Activated naive CD8-positive, alpha-beta T cell treated with anti-CD3 and anti-CD28 coated beads, Interleukin-2, amount 10 ng/mL, durations not matched to agents 7 days and 5 days (primary cell): ENCODE measurements around the gene RIPK3. TPM values are rescaled to one million over a fixed set of nuclear protein-coding genes. Genes with fewer than 3 reads are reported as not detected.
"Not testable (repeated sequence)": the region's sequence is repeated elsewhere in the genome, so short reads cannot be mapped to it uniquely, and the experiment has no call there.

ENCODE experiments used
- ATAC-seq: fragments of 150-1000 bp; cut with Tn5 transposase; one replicate; pipeline ENCODE4 v1.10.0; 2021; ENCODE audit warnings: low read depth, moderate library complexity
- POLR2A ChIA-PET: fragments of 350-600 bp; sonication (Branson Sonifier 250); formaldehyde crosslinking; loops from one replicate; lab custom pipeline; 2021; ENCODE audit warnings: antibody characterized with exemption; lab: Charles Lee
- DNase-seq: peaks from one replicate; pipeline ENCODE4 v3.0.0; 2021
- H3K27ac Mint-ChIP-seq: one replicate; pipeline ENCODE4 v1.8.0; 2022; ENCODE audit warnings: mild to moderate bottlenecking, mixed read lengths
- H3K27me3 Mint-ChIP-seq: one replicate; pipeline ENCODE4 v1.8.0; 2022; ENCODE audit warnings: mild to moderate bottlenecking, moderate library complexity, mixed read lengths
- H3K36me3 Mint-ChIP-seq: one replicate; pipeline ENCODE4 v1.8.0; 2021; ENCODE audit warnings: mild to moderate bottlenecking, mixed read lengths
- H3K4me1 Mint-ChIP-seq: one replicate; pipeline ENCODE4 v1.8.0; 2021; ENCODE audit warnings: mixed read lengths
- H3K4me3 Mint-ChIP-seq: one replicate; pipeline ENCODE4 v1.8.0; 2022; ENCODE audit warnings: mild to moderate bottlenecking, moderate library complexity, mixed read lengths
- H3K9me3 Mint-ChIP-seq: one replicate; pipeline ENCODE4 v1.8.0; 2021; ENCODE audit warnings: mixed read lengths
- total RNA-seq, 2 experiments: library from RNA; stranded (reverse); gene quantifications; one replicate each; pipeline ENCODE4 v1.2.3, GENCODE V29; 2021

RIPK3 gene
- total RNA-seq, 2 experiments from 2014 or later: 41.1 to 43.7 TPM

DNA sequence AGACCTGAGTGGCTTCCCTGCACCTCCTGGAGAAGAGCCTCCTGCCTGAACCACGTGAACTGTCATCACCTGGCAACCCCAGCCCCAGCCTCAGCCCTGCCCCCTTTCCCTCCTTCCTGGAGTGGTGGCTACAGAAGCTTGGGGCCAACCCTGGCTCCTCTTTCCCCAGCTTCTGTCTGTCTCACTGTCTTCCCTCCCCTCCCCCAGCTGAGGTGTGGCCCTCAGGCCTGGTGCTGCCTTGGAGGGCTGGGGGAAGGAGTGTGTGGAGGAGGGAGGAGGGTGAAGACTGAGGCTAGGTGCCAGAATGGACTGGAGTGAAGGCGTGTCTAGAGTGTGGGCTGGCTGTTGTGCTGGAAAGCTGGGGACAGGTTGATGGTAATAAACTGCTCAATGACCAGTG, 37.9 kb upstream of the RIPK3 start:
- peak; percentile 17 for ATAC-seq
- POLR2A ChIA-PET: interaction anchor here (0.6 to 1.3 kb wide), 2 partner anchors 40 to 227 kb away, joined by 3 to 6 read pairs; no protein-coding TSS in a partner anchor
- Mint-ChIP-seq H3K4me3 (no peak overlapping the region), H3K4me1 (peaks cover 5% of the 10 kb centered on the region), H3K9me3 (no peaks in the 10 kb centered on the region), H3K27ac (no peak overlapping the region), H3K36me3 (no peaks in the 10 kb centered on the region), H3K27me3 (peaks cover 3% of the 10 kb centered on the region)
- DNase-seq: no peak

GRCh38 chr14:24377126-24377525, 37.3 kb upstream of the RIPK3 start:
- Mint-ChIP-seq H3K4me1 (peaks cover 5% of the 10 kb centered on the region), H3K4me3 (no peak overlapping the region), H3K36me3 (no peaks in the 10 kb centered on the region), H3K9me3 (no peaks in the 10 kb centered on the region), H3K27me3 (peaks cover 9% of the 10 kb centered on the region), H3K27ac (no peak overlapping the region)
- no peak for DNase-seq
- ATAC-seq: no peak
- POLR2A ChIA-PET: interaction anchor here (0.6 to 1.3 kb wide), 2 partner anchors 40 to 226 kb away, joined by 3 to 6 read pairs; no protein-coding TSS in a partner anchor

DNA sequence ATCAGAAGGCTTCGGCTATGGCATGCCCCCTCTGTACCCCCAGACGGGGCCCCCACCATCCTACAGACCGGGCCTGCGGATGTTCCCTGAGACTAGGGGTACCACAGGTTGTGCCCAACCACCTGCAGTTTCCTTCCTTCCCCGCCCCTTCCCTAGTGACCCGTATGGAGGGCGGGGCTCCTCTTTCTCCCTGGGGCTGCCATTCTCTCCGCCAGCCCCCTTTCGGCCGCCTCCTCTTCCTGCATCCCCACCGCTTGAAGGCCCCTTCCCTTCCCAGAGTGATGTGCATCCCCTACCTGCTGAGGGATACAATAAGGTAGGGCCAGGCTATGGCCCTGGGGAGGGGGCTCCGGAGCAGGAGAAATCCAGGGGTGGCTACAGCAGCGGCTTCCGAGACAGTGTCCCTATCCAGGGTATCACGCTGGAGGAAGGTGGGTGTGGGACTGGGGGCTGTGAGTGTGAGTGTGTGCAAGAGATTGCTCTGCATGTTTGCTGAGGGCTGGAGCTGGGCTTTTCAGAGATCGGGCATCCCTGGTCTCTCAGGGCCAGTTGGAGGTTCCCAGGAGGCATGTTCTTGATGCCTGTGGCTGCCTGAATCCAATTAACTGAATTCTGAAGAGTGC, 36.8 kb upstream of the RIPK3 start:
- H3K27ac Mint-ChIP-seq: no peak overlapping the region
- DNase-seq (no peak), ATAC-seq (no peak)
- POLR2A ChIA-PET: interaction anchor here (1.3 kb wide), 1 partner anchor 39 kb away, joined by 3 read pairs; no protein-coding TSS in a partner anchor
- no peaks in the 10 kb centered on the region for H3K9me3 Mint-ChIP-seq
- H3K4me3 Mint-ChIP-seq: no peak overlapping the region
- H3K27me3 Mint-ChIP-seq: peaks cover 12% of the 10 kb centered on the region
- no peaks in the 10 kb centered on the region for H3K36me3 Mint-ChIP-seq
- H3K4me1 Mint-ChIP-seq: peaks cover 5% of the 10 kb centered on the region

DNA sequence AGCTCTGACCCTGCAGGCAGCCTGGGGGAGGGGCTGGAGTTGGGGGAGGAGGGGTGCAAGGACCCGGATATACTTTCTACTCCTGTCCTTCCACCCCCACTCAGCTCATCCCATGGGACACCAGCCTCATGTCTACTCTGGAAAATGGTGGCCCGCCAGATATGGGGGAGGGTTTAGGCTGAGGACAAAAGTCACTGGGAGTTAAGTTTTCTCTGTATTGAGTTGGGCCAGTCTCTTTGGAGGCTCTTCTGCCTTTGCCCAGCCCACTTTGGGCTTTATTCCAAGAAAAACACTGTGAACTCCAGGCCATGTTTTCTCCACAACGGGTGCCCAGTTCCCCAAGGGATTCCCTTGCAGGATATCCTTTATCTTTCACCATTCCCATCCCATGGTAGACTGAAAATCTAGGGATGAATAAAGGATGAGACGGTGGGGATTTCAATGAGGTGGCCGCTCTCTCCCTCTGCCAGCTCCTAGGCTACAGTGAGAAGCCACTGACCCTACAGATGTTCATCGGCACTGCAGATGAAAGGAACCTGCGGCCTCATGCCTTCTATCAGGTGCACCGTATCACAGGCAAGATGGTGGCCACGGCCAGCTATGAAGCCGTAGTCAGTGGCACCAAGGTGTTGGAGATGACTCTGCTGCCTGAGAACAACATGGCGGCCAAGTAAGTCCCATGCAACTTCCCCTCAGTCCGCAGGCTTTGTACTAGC, 33.1 kb upstream of the RIPK3 start:
- ATAC-seq (no peak), DNase-seq (no peak)
- no peaks in the 10 kb centered on the region for H3K9me3 Mint-ChIP-seq
- POLR2A ChIA-PET: no interaction called here
- no peak overlapping the region for H3K27ac Mint-ChIP-seq
- H3K4me3 Mint-ChIP-seq: no peak overlapping the region
- H3K36me3 Mint-ChIP-seq: no peaks in the 10 kb centered on the region
- H3K27me3 Mint-ChIP-seq: peaks cover 26% of the 10 kb centered on the region
- H3K4me1 Mint-ChIP-seq: peaks cover 7% of the 10 kb centered on the region

GRCh38 chr14:24371605-24372004, 31.8 kb upstream of the RIPK3 start:
- not testable (repeated sequence) for H3K27ac Mint-ChIP-seq, ATAC-seq, H3K9me3 Mint-ChIP-seq, H3K36me3 Mint-ChIP-seq, DNase-seq, H3K4me3 Mint-ChIP-seq
- POLR2A ChIA-PET: interaction anchor here (1.2 to 2.2 kb wide), 2 partner anchors 9 to 58 kb away, joined by 3 to 6 read pairs; partner anchors contain the start of genes CBLN3 and KHNYN
- H3K4me1 Mint-ChIP-seq: peaks cover 13% of the 10 kb centered on the region
- peaks cover 38% of the 10 kb centered on the region for H3K27me3 Mint-ChIP-seq

DNA sequence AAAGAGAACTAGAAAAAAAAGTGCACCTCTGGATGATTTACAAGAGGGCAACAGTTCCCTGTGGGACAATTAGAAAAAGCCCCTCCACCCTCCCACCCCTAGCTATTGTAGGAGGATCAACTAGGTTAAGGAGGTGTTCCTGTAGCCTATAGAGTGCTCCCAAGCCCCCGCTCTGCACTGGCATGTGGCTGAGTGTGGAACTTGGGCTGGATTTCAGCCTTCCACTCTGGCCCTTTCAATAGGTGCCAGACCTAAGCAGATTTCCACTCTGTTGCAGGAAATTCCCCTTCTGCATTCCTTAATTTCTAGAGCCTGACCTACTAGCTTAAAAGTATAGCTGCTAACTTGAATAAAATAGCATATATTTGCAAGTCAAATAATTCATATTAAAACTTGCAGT, 31.0 kb upstream of the RIPK3 start:
- POLR2A ChIA-PET: interaction anchor here (1.2 to 2.2 kb wide), 2 partner anchors 10 to 59 kb away, joined by 3 to 6 read pairs; partner anchors contain the start of genes CBLN3 and KHNYN
- Mint-ChIP-seq H3K36me3 (peaks cover 2% of the 10 kb centered on the region), H3K27me3 (peaks cover 41% of the 10 kb centered on the region), H3K9me3 (no peaks in the 10 kb centered on the region), H3K4me1 (peaks cover 18% of the 10 kb centered on the region), H3K27ac (no peak overlapping the region), H3K4me3 (no peak overlapping the region)
- ATAC-seq (no peak), DNase-seq (no peak)

GRCh38 chr14:24369907-24370687, 30.3 kb upstream of the RIPK3 start:
- Mint-ChIP-seq H3K4me3 (no peak overlapping the region), H3K9me3 (no peaks in the 10 kb centered on the region), H3K27me3 (peaks cover 48% of the 10 kb centered on the region), H3K4me1 (peaks cover 23% of the 10 kb centered on the region), H3K27ac (no peak overlapping the region), H3K36me3 (peaks cover 2% of the 10 kb centered on the region)
- POLR2A ChIA-PET: interaction anchor here (0.6 to 2.2 kb wide), 2 partner anchors 16 to 60 kb away, joined by 5 to 6 read pairs; partner anchors contain the start of genes CBLN3 and KHNYN
- no peak for DNase-seq
- ATAC-seq: no peak

DNA sequence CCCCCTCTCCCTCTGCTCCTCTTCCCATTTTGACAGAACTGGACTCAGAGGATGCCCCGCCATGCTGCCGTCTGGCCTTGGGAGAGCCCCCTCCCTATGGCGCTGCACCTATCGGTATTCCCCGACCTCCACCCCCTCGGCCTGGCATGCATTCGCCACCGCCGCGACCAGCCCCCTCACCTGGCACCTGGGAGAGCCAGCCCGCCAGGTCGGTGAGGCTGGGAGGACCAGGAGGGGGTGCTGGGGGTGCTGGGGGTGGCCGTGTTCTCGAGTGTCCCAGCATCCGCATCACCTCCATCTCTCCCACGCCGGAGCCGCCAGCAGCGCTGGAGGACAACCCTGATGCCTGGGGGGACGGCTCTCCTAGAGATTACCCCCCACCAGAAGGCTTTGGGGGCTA, 29.7 kb upstream of the RIPK3 start:
- POLR2A ChIA-PET: interaction anchor here (0.6 to 2.2 kb wide), 2 partner anchors 15 to 61 kb away, joined by 5 to 6 read pairs; partner anchors contain the start of genes CBLN3 and KHNYN
- peaks cover 50% of the 10 kb centered on the region for H3K27me3 Mint-ChIP-seq
- peaks cover 23% of the 10 kb centered on the region for H3K4me1 Mint-ChIP-seq
- H3K27ac Mint-ChIP-seq: no peak overlapping the region
- DNase-seq (no peak), ATAC-seq (no peak)
- H3K4me3 Mint-ChIP-seq: peak overlapping the region; percentile 23
- H3K9me3 Mint-ChIP-seq: no peaks in the 10 kb centered on the region
- H3K36me3 Mint-ChIP-seq: peaks cover 2% of the 10 kb centered on the region

GRCh38 chr14:24368562-24369252, 28.9 kb upstream of the RIPK3 start:
- Mint-ChIP-seq H3K4me1 (peaks cover 23% of the 10 kb centered on the region), H3K9me3 (no peaks in the 10 kb centered on the region), H3K4me3 (peak overlapping the region; percentile 37), H3K36me3 (peaks cover 2% of the 10 kb centered on the region), H3K27ac (no peak overlapping the region), H3K27me3 (peaks cover 50% of the 10 kb centered on the region)
- ATAC-seq (no peak), DNase-seq (peak; percentile 36)
- POLR2A ChIA-PET: no interaction called here

DNA sequence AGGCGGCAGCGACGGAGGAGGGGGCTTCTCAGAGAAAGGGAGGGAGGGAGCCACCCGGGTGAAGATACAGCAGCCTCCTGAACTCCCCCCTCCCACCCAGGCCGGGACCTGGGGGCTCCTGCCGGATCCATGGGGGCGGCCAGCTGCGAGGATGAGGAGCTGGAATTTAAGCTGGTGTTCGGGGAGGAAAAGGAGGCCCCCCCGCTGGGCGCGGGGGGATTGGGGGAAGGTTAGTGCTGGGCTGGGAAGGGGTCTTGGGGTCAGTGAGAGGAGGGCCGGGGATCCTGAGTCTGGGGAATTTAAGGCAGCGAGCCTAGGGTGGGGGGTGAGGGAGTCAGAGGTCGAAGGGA, 28.4 kb upstream of the RIPK3 start:
- Mint-ChIP-seq H3K27me3 (peaks cover 51% of the 10 kb centered on the region), H3K4me3 (peak overlapping the region; percentile 37), H3K27ac (no peak overlapping the region), H3K36me3 (peaks cover 2% of the 10 kb centered on the region), H3K4me1 (peaks cover 23% of the 10 kb centered on the region), H3K9me3 (no peaks in the 10 kb centered on the region)
- ATAC-seq (no peak), DNase-seq (no peak)
- POLR2A ChIA-PET: no interaction called here

DNA sequence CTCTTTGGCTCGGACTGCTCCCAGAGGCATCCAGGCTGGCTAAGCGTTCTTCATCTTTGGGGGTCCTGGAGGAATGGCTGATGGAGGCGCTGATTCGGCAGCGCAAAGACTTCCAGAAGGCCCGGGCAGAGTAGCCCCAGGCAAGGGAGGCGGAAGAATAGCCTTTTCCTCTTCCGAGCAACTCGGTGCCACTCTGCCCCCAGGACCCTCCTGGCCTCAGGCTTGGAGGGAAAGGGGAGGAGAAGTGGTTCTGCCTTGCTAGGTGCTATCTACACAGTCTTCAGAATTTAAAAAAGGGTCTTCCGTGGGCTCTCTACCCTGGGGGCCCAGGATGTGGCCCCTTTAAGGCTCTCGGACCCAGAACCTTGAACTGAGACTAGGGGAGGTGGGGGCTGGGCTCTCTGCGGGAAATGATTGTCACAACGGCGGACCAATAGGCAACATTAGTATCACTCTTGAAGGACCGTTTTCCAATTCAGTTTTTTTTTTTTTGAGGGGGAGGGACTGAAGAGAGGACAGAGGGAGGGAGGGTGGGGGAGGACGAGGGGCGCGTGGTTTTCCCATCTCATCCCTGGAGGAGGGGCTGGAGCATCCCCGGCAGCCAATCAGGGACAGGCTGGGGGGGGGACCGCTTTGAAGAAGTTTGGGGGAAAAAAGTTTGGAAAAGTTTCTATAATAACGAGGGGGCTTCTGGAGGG, 27.9 kb upstream of the RIPK3 start, which contains the start of gene NFATC4:
TSS of gene NFATC4 (plus strand) at position 671 of the 698 bp plus-strand sequence. CDS start 157 bp downstream, outside the sequence.
- ATAC-seq (no peak), DNase-seq (no peak)
- POLR2A ChIA-PET: no interaction called here
- H3K27me3 Mint-ChIP-seq: peaks cover 55% of the 10 kb centered on the region
- H3K4me1 Mint-ChIP-seq: peaks cover 23% of the 10 kb centered on the region
- no peaks in the 10 kb centered on the region for H3K9me3 Mint-ChIP-seq
- no peak within 1 kb of the TSS for H3K27ac Mint-ChIP-seq
- H3K36me3 Mint-ChIP-seq: peaks cover 2% of the 10 kb centered on the region
- H3K4me3 Mint-ChIP-seq: peak within 1 kb of the TSS; percentile 53
